CD4-positive, alpha-beta memory T cell (primary cell): ENCODE results near the gene MGST2. TPM values are rescaled to one million over a fixed set of nuclear protein-coding genes. Genes with fewer than 3 reads are reported as not detected.

ENCODE experiments used
- CTCF ChIA-PET: fragments of 350-600 bp; sonication (Branson Sonifier 250); formaldehyde crosslinking; loops from one replicate; lab custom pipeline; 2021; ENCODE audit warnings: inconsistent platforms; ENCODE audit not compliant: partially characterized antibody; lab: Charles Lee
- POLR2A ChIA-PET: fragments of 350-600 bp; sonication (Branson Sonifier 250); formaldehyde crosslinking; loops from one replicate; lab custom pipeline; 2021; ENCODE audit not compliant: partially characterized antibody; lab: Charles Lee
- DNase-seq, 5 donors: peaks; one replicate each; pipeline versions ENCODE4 v3.0.0 to v3.0.0-alpha.2; 2020 to 2022; ENCODE audit warnings: mixed read lengths in 1 of 5
- H3K27ac ChIP-seq: one replicate; pipeline ENCODE4 v1.7.0; 2013; ENCODE audit warnings: low read depth, low read length
- H3K27me3 ChIP-seq: 2 replicates; pipeline ENCODE4 v1.7.0; 2013; ENCODE audit warnings: mild to moderate bottlenecking, low read length, moderate library complexity; ENCODE audit not compliant: insufficient read depth
- H3K36me3 ChIP-seq: 2 replicates; pipeline ENCODE4 v1.7.0; 2013; ENCODE audit warnings: mild to moderate bottlenecking, low read length, moderate library complexity; ENCODE audit not compliant: insufficient read depth
- H3K4me1 ChIP-seq: 2 replicates; pipeline ENCODE4 v1.7.0; 2013; ENCODE audit warnings: mild to moderate bottlenecking, low read length, moderate library complexity; ENCODE audit not compliant: insufficient read depth
- H3K4me3 ChIP-seq, 2 donors: one replicate each; pipeline ENCODE4 v1.7.0; 2013; ENCODE audit warnings: low read length in 2 of 2, mild to moderate bottlenecking in 1 of 2
- H3K9me3 ChIP-seq, 2 donors: one replicate each; pipeline ENCODE4 v1.7.0; 2013; ENCODE audit warnings: low read length in 2 of 2, control low read depth in 1 of 2; ENCODE audit not compliant: control insufficient read depth in 1 of 2
- H3K27ac Mint-ChIP-seq, 7 donors: one replicate each; pipeline ENCODE4 v1.8.0; 2020 to 2021; ENCODE audit warnings: mixed read lengths in 7 of 7, mild to moderate bottlenecking in 6 of 7, inconsistent platforms in 3 of 7, moderate library complexity in 3 of 7
- H3K27me3 Mint-ChIP-seq, 2 donors: one replicate each; pipeline ENCODE4 v1.8.0; 2020 to 2021; ENCODE audit warnings: mixed read lengths in 2 of 2
- H3K36me3 Mint-ChIP-seq, 2 donors: one replicate each; pipeline ENCODE4 v1.8.0; 2020 to 2021; ENCODE audit warnings: mixed read lengths in 2 of 2, inconsistent platforms in 1 of 2, mild to moderate bottlenecking in 1 of 2
- H3K4me1 Mint-ChIP-seq, 4 donors: one replicate each; pipeline ENCODE4 v1.8.0; 2020 to 2021; ENCODE audit warnings: mixed read lengths in 4 of 4, mild to moderate bottlenecking in 1 of 4
- H3K4me3 Mint-ChIP-seq, 8 donors: one replicate each; pipeline ENCODE4 v1.8.0; 2020 to 2021; ENCODE audit warnings: mixed read lengths in 8 of 8, mild to moderate bottlenecking in 7 of 8, moderate library complexity in 6 of 8, inconsistent platforms in 3 of 8
- H3K9me3 Mint-ChIP-seq, 8 donors: one replicate each; pipeline ENCODE4 v1.8.0; 2020 to 2021; ENCODE audit warnings: mixed read lengths in 8 of 8, mild to moderate bottlenecking in 5 of 8, inconsistent platforms in 3 of 8, moderate library complexity in 1 of 8
- intact Hi-C: fragments of 100-400 bp; cut with micrococcal nuclease; formaldehyde crosslinking; loops from one replicate; pipeline ENCODE4 v1.15.1; 2023
- polyA plus RNA-seq, 2 donors: library from polyadenylated mRNA; unstranded; fragments of 300-500 nt; fragmentation: Illumina TruSeq; gene quantifications; one replicate each; pipeline ENCODE4 v1.2.3, GENCODE V29; 2021
- total RNA-seq, 2 experiments: library from RNA; stranded (reverse); gene quantifications; one replicate each; pipeline ENCODE4 v1.2.3, GENCODE V29; 2021

Gene MGST2
- total and polyA plus RNA-seq, 4 experiments from 2014 or later, result 1.0 to 26.2 (median 8.3) TPM

DNA sequence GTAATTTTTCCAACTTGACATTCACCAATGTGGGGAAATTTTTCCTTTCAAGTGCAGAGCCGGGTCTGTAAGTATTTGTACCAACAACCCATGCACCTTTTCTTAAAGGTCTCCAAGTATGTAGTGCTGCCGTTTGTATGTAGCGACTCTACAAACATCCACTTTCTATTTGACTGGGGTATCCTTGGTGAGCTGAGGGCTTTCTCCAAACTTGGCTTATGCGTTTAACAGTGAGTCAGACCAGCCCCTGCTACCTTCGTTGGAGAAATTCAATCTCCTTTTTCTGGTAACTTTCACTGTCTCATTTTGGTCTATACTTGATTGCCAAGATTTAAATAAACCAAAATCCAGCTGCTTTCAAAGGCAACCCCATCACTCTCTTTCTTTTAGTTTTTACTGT is 34.9 kb downstream of the MGST2 start:
- intact Hi-C loops, result no loop called here
- Mint-ChIP-seq H3K36me3 (peaks cover 0 to 35% of the 10 kb centered on the region in 2 donors), H3K4me3 (no peak overlapping the region), H3K27ac (no peak overlapping the region), H3K27me3 (peaks cover 0 to 3% of the 10 kb centered on the region in 2 donors), H3K4me1 (peaks cover 0 to 1% (median 0%) of the 10 kb centered on the region in 4 donors), H3K9me3 (peaks cover 0 to 15% (median 4%) of the 10 kb centered on the region in 8 donors)
- no peaks in the 10 kb centered on the region for H3K27me3 ChIP-seq
- no peak overlapping the region for H3K4me3 ChIP-seq
- H3K9me3 ChIP-seq, result no peaks in the 10 kb centered on the region
- H3K27ac ChIP-seq, result no peak overlapping the region
- no peaks in the 10 kb centered on the region for H3K36me3 ChIP-seq
- ChIA-PET CTCF (no interaction called here), POLR2A (no interaction called here)
- H3K4me1 ChIP-seq, result no peaks in the 10 kb centered on the region
- DNase-seq, result no peak

DNA sequence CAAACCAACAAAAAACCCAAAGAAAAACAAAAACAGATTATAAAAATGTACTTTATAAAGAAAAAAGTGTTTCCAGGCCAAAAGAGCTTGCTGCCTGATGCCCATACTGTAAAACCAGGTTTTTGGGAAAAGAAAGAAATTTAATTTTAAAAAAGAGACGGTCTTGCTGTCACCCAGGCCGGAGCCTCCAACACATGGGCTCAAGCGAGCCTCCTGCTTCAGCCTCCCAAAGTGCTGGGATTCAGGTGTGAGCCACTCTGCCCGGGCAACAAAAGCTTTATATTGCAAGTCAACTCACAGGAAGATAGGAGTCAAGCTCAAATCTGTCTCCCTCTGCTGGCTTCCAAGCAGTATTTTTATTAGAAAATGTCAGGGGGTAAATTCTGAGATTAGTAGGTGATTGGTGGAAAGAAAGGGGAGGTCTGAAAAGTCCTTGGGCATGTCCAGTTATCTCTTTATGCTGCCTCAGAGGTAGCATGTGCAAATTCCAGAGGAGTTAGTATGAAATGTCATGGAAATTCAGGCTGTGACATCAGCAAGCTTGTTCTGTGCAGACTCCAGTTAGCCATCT is 39.4 kb downstream of the MGST2 start:
- H3K27ac ChIP-seq, result no peak overlapping the region
- peaks cover 1 to 25% of the 10 kb centered on the region in 2 donors for H3K36me3 Mint-ChIP-seq
- H3K9me3 ChIP-seq, result no peaks in the 10 kb centered on the region
- peaks cover 0 to 5% (median 1%) of the 10 kb centered on the region in 8 donors for H3K9me3 Mint-ChIP-seq
- H3K4me1 Mint-ChIP-seq, result no peaks in the 10 kb centered on the region
- intact Hi-C loops, result no loop called here
- no peaks in the 10 kb centered on the region for H3K27me3 ChIP-seq
- H3K4me1 ChIP-seq, result no peaks in the 10 kb centered on the region
- CTCF ChIA-PET, result no interaction called here
- H3K27me3 Mint-ChIP-seq, result peaks cover 0 to 7% of the 10 kb centered on the region in 2 donors
- H3K4me3 ChIP-seq, result no peak overlapping the region
- DNase-seq, result no peak
- POLR2A ChIA-PET, result no interaction called here
- H3K27ac Mint-ChIP-seq, result no peak overlapping the region
- H3K36me3 ChIP-seq, result no peaks in the 10 kb centered on the region
- no peak overlapping the region for H3K4me3 Mint-ChIP-seq

DNA sequence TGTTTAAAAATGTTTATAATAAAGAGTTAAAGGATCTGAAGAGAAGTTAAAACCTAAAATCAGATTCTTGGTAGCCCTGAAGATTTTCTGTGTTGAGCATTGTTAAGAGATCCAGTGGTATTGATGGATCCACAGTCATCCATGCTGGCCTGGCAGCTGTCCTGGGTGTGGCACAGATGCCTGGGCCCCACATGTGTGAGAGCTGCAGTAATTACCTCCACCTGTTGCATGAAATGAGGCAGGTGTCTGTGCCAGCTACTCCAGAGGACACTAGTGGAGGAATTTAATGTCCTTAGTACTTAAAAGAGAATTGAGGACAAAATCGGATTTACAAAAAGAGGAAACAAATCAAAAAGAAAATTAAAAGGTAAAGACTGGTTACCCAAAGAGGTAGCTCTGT is 44.0 kb downstream of the MGST2 start:
- no peak overlapping the region for H3K27ac ChIP-seq
- intact Hi-C loops, result no loop called here
- H3K36me3 Mint-ChIP-seq, result peaks cover 1 to 11% of the 10 kb centered on the region in 2 donors
- H3K4me3 Mint-ChIP-seq, result no peak overlapping the region
- H3K4me1 Mint-ChIP-seq, result no peaks in the 10 kb centered on the region
- no peaks in the 10 kb centered on the region for H3K9me3 ChIP-seq
- H3K27me3 ChIP-seq, result no peaks in the 10 kb centered on the region
- DNase-seq, result no peak
- H3K9me3 Mint-ChIP-seq, result peaks cover 0 to 5% (median 0%) of the 10 kb centered on the region in 8 donors
- peaks cover 0 to 4% of the 10 kb centered on the region in 2 donors for H3K27me3 Mint-ChIP-seq
- POLR2A ChIA-PET, result no interaction called here
- CTCF ChIA-PET, result interaction anchor here (1.3 kb wide), 1 partner anchor 58 kb away, joined by 3 read pairs; no protein-coding TSS in a partner anchor
- H3K27ac Mint-ChIP-seq, result no peak overlapping the region
- H3K4me3 ChIP-seq, result no peak overlapping the region
- H3K4me1 ChIP-seq, result no peaks in the 10 kb centered on the region
- no peaks in the 10 kb centered on the region for H3K36me3 ChIP-seq

DNA sequence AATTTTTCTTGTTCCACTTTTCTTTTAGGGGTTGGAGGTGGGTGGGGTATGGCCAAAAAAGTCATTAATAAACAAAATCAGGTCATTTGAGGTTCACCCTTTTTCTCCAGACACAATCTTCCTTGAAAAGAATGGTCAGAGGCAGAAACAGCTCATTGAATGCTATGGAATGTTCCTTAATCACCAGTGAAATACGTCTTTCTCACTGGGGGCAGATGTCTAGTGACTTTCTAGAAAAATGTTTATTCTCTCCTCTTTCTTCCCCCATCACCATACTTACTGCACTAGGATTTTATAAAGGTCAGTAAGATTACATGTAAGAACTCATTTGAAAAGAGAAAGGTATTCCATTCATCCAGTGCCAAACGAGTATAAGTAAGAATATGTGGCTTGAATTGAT is 44.5 kb downstream of the MGST2 start:
- no peaks in the 10 kb centered on the region for H3K27me3 ChIP-seq
- CTCF ChIA-PET, result interaction anchor here (1.3 kb wide), 1 partner anchor 58 kb away, joined by 3 read pairs; no protein-coding TSS in a partner anchor

DNA sequence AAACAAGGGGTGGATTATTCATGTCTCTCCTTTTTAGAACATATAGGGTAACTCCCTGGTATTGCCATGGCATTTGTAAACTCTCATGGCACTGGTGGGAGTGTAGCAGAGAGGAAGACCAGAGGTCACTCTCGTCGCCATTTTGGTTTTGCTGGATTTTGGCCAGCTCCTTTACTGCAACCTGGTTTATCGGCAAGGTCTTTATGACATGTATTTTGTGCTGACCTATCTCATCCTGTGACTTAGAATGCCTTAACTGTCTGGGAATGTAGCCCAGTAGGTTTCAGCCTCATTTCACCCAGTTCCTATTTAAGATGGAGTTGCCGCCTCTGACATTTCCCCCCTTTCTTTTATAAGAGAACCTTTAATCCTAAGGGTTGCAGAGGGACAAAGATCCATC is 45.8 kb downstream of the MGST2 start:
- POLR2A ChIA-PET, result no interaction called here
- H3K27ac Mint-ChIP-seq, result no peak overlapping the region

More for the DNA sequence above, 44.5 kb downstream of the MGST2 start:
- Histone ChIP-seq H3K36me3 (no peaks in the 10 kb centered on the region), H3K9me3 (no peaks in the 10 kb centered on the region), H3K27ac (no peak overlapping the region), H3K4me1 (no peaks in the 10 kb centered on the region), H3K4me3 (no peak overlapping the region)
- intact Hi-C loops, result no loop called here
- no peaks in the 10 kb centered on the region for H3K4me1 Mint-ChIP-seq
- POLR2A ChIA-PET, result no interaction called here
- H3K27me3 Mint-ChIP-seq, result peaks cover 0 to 4% of the 10 kb centered on the region in 2 donors
- no peak overlapping the region for H3K4me3 Mint-ChIP-seq
- H3K9me3 Mint-ChIP-seq, result peaks cover 0 to 5% (median 0%) of the 10 kb centered on the region in 8 donors
- no peak for DNase-seq
- H3K27ac Mint-ChIP-seq, result no peak overlapping the region
- H3K36me3 Mint-ChIP-seq, result peaks cover 1 to 9% of the 10 kb centered on the region in 2 donors

DNA sequence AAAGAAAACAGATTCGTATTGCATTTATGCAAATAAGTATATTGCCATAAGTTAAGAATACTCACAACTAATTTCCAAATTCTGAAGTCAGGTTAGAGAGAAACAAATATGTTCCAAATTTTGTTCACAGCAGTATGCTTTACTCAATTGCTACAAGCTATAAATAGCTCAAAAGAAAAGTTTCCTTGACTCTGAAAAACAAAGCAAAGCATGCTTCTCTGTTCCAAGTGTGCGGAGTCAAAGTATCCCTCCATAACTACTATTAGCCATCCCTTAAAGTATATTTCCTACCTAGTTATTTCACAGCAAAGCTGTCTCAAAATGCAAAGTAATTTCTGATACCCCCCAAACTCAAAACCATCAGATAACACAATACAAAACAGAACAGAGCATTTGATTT is 47.3 kb downstream of the MGST2 start:
- Mint-ChIP-seq H3K27ac (no peak overlapping the region), H3K9me3 (peaks cover 0 to 5% (median 0%) of the 10 kb centered on the region in 8 donors), H3K27me3 (peaks cover 0 to 4% of the 10 kb centered on the region in 2 donors), H3K36me3 (peaks cover under 1 to 6% of the 10 kb centered on the region in 2 donors), H3K4me3 (no peak overlapping the region), H3K4me1 (no peaks in the 10 kb centered on the region)
- H3K27me3 ChIP-seq, result no peaks in the 10 kb centered on the region
- H3K4me1 ChIP-seq, result no peaks in the 10 kb centered on the region
- DNase-seq, result no peak
- H3K4me3 ChIP-seq, result no peak overlapping the region
- H3K36me3 ChIP-seq, result no peaks in the 10 kb centered on the region
- H3K9me3 ChIP-seq, result no peaks in the 10 kb centered on the region
- POLR2A ChIA-PET, result interaction anchor here (0.5 kb wide), 1 partner anchor 47 kb away, joined by 3 read pairs; no protein-coding TSS in a partner anchor
- CTCF ChIA-PET, result interaction anchor here (1.1 to 1.8 kb wide), 3 partner anchors 13 to 56 kb away, joined by 3 to 5 read pairs (median 4); no protein-coding TSS in a partner anchor
- intact Hi-C loops, result no loop called here
- H3K27ac ChIP-seq, result no peak overlapping the region

More for the DNA sequence above, 45.8 kb downstream of the MGST2 start:
- no peaks in the 10 kb centered on the region for H3K4me1 ChIP-seq
- Mint-ChIP-seq H3K36me3 (peaks cover 1 to 6% of the 10 kb centered on the region in 2 donors), H3K4me1 (no peaks in the 10 kb centered on the region), H3K9me3 (peaks cover 0 to 5% (median 0%) of the 10 kb centered on the region in 8 donors), H3K4me3 (no peak overlapping the region), H3K27me3 (peaks cover 0 to 4% of the 10 kb centered on the region in 2 donors)
- H3K9me3 ChIP-seq, result no peaks in the 10 kb centered on the region
- DNase-seq, result no peak
- no peak overlapping the region for H3K4me3 ChIP-seq
- no peaks in the 10 kb centered on the region for H3K36me3 ChIP-seq
- H3K27me3 ChIP-seq, result no peaks in the 10 kb centered on the region
- intact Hi-C loops, result no loop called here
- CTCF ChIA-PET, result no interaction called here
- H3K27ac ChIP-seq, result no peak overlapping the region

DNA sequence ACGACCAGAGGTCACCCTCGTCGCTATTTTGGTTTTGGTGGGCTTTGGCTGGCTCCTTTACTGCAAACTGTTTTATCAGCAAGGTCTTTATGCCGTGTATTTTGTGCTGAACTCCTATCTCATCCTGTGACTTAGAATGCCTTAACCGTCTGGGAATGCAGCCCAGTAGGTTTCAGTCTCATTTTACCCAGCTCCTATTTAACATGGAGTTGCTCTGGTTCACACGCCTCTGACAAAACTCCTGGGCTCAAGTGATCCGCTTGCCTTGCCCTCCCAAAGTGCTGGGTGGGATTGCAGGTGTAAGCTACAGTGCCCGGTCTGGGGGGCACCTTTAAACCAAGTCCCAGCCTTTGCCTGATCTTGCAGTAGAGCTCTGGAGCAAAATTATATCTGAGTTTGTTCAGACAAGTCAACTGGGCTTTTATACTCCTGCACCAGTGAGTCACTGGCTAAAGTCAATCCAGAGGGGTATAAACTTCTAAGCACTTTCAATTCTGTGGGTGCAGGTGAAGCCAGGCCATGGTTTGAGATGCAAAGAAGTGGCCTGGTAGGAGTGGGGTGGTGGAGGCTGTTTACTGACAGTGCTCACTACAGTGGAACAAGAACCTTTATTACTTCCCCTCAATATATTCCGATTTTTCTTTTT is 50.2 kb downstream of the MGST2 start:
- Mint-ChIP-seq H3K9me3 (no peaks in the 10 kb centered on the region), H3K36me3 (peaks cover 2 to 6% of the 10 kb centered on the region in 2 donors), H3K4me3 (no peak overlapping the region), H3K27me3 (no peaks in the 10 kb centered on the region), H3K4me1 (no peaks in the 10 kb centered on the region), H3K27ac (no peak overlapping the region)
- no peaks in the 10 kb centered on the region for H3K36me3 ChIP-seq
- intact Hi-C loops, result no loop called here
- no peaks in the 10 kb centered on the region for H3K9me3 ChIP-seq
- H3K27me3 ChIP-seq, result no peaks in the 10 kb centered on the region
- no peaks in the 10 kb centered on the region for H3K4me1 ChIP-seq
- CTCF ChIA-PET, result no interaction called here
- no peak overlapping the region for H3K4me3 ChIP-seq
- DNase-seq, result no peak
- no peak overlapping the region for H3K27ac ChIP-seq
- POLR2A ChIA-PET, result no interaction called here
